HG03575 (cell line): ENCODE results near the gene CLASP1.
"Not testable (repeated sequence)": the region's sequence is repeated elsewhere in the genome, so short reads cannot be mapped to it uniquely, and the experiment has no call there.

Experiments
- ATAC-seq: cut with Tn5 transposase; IDR thresholded peaks from one replicate; pipeline ENCODE4 v1.9.1; 2021; ENCODE audit not compliant: unreplicated experiment, insufficient number of reproducible peaks, low FRiP score; ENCODE audit errors: extremely low read depth

Gene CLASP1

GRCh38 chr2:121633463-121633862, 15.8 kb downstream of the CLASP1 start:
- ATAC-seq: no peak

DNA sequence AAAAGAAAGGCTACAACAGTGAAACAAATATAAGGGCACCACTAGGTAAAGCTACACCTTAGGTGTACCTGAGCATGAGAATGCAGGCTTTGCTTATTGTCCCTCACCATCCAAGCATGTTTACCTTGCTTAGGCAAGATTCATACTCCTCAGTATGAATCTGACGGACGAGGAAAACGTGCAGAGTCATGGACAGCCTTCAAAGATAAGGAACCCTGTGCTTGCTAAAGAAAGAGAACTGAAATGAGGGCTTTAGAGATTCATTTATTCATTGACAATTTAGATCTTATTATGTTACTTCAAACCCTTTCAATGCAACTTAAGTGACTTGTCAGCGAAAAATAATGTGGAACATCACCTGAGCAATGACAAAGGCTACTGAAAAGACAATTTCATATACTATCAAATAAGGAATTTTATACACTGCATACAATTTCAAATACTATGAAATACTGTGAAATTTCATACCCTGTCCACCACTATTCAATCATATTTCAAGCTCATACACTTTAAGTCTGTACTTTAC, 21.7 kb downstream of the CLASP1 start:
- no peak for ATAC-seq

- ATAC-seq: no peak
These were observed 22.3 kb downstream of the CLASP1 start for GRCh38 chr2:121626777-121627524.

DNA sequence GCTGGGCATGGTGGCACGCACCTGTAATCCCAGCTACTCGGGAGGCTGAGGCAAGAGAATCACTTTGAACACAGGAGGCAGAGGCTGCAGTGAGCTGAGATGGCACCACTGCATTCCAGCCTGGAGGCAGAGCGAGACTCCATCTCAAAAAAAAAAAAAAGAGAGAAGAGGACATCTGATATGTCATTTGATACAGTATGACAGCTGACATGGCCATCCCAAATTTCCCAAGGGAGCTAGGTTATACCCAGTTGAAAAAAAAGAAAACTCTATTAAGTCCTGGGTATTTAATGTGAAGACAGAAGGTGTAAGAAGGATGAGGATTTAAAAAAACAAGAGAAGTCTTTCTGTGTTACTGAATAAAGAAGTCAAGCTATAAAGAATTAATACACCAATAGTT, 23.3 kb downstream of the CLASP1 start:
- no peak for ATAC-seq

DNA sequence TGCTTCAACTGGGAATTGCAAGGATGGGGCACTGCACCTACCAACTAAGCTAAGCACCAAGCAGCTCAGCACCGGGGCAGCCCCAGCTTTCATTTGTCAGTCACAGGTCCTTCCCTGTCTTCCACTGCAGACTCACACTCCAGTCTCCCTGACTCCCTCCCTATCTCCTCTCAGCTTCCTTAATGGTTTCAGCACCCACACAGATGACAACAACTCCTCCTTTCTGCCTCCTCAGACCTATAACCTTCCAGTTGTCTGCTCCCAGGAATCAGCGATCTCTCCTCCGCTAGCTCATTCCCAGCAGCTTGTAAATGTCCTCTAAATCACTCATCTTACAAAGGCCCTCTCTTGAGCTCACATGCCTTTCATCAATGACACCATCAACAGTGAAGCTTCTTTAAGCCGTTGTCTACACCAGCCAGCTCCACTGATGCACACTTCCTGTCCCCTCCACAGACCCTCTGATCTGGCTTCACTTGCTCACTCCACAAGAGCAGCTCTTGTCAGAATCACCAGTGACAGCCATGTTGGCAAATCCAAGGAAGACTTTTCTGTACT, 32.1 kb downstream of the CLASP1 start:
- peak; percentile 56 for ATAC-seq

DNA sequence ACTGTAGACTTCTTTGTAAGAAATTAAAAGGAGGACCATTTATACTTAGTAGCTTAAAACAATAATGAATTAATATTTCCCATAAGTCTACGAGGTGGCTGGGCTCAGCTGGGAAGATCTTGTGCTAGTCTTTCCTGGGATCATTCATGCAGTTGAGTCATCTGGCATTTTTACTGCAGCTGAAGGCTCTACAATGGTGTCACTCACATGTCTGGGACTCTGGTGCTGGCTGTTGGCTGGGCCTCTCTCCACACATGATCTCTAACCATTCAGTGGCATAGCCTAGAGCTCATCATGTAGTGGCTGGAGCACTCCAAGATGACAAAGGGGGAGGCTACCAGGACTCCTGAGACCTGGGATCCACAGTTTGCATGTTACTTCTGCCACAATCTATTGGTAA, 35.5 kb downstream of the CLASP1 start:
- ATAC-seq: no peak

DNA sequence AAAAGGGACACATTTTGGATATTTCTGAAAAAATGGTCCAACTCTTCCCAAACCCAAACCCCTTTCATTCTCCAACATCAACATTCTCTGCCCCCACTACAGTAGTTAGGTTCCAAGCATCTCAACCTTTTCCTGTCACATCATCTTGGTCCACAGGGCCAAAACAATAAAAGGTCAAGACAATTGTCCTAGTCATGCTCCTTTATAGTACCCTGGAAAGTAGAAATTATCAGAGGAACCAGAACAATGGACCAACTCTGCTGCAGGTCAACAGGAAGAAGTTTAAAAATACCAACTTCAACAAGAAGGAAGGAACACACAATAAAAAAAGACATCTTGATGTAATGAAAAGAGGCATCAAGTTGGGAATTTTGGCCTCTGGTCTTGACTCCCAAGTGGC, 36.1 kb downstream of the CLASP1 start:
- ATAC-seq: no peak

DNA sequence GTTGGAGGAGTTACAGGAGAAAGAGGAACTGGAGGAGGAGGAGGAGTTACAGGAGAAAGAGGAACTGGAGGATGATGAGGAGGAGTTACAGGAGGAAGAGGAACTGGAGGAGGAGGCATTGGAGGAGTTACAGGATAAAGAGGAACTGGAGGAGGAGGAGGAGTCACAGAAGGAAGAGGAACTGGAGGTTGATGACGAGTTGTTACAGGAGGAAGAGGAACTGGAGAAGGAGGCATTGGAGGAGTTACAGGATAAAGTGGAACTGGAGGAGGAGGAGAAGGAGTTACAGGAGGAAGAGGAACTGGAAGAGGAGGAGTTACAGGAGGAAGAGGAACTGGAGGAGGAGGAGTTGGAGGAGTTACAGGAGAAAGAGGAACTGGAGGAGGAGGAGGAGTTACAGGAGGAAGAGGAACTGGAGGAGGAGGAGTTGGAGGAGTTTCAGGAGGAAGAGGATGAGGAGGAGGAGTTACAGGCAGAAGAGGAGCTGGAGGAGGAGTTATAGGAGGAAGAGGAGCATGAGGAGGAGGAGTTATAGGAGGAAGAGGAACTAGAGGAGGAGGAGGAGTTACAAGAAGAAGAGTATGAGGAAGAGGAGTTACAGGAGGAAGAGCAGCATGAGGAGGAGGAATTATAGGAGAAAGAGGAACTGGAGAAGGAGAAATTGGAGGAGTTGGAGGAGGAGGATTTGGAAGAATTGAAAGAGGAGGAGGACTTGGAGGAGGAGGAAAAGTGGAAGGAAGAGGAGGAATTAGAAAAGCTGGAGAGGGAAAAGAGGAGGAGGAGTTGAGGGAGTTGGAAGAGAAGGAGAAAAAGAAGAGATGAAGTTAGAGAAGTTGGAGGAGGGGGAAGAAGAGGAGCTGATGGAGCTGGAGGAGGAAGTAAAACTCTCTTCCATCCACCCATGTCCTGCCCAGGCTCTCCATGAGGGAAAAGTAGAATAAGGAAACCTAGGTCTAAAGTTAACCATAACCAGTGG, 37.2 kb downstream of the CLASP1 start:
- ATAC-seq: no peak

DNA sequence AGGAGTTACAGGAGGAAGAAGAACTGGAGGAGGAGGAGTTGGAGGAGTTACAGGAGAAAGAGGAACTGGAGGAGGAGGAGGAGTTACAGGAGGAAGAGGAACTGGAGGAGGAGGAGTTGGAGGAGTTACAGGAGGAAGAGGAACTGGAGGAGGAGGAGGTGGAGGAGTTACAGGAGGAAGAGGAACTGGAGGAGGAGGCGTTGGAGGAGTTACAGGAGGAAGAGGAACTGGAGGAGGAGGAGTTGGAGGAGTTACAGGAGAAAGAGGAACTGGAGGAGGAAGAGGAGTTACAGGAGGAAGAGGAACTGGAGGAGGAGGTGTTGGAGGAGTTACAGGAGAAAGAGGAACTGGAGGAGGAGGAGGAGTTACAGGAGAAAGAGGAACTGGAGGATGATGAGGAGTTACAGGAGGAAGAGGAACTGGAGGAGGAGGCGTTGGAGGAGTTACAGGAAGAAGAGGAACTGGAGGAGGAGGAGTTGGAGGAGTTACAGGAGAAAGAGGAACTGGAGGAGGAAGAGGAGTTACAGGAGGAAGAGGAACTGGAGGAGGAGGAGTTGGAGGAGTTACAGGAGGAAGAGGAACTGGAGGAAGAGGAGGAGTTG, 38.1 kb downstream of the CLASP1 start:
- not testable (repeated sequence) for ATAC-seq

GRCh38 chr2:121610487-121610874, 38.8 kb downstream of the CLASP1 start:
- ATAC-seq: not testable (repeated sequence)

DNA sequence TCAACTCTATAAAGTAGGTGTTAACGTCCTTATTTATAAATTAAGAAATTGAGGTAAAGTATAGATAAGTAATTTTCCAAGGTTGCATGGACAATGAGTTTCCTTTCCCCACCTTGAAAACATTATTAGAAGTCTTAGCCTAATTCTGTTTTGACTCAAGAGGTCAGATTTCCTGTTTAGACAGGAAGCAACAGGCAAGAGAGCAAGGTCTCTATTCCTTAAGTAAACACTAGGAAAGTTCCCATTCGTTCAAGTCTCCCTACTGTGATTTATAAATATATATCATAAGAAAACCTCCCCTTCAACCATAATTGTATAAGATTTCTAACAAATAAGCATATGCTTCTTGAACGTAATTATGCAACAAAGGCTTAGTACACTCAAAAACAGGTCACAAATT, 40.3 kb downstream of the CLASP1 start:
- no peak for ATAC-seq

DNA sequence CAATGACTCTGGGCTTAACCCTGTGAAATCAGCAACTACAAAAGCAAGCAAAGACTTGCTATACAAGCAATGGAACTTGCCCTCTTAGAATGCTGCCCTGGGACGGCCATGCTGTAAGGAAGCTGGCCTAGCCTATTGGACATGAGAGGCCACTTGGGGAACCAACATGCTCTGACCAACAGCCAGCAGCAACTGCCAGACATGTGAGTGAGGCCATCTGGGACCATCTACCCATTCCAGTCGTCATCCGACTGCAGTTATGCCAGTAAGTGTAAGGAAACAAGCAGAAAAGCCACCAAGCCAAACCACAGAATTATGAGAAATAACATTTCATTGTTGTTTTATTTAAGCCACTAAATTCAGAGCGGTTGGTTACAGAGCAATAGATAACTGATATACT, 40.9 kb downstream of the CLASP1 start:
- ATAC-seq: no peak

DNA sequence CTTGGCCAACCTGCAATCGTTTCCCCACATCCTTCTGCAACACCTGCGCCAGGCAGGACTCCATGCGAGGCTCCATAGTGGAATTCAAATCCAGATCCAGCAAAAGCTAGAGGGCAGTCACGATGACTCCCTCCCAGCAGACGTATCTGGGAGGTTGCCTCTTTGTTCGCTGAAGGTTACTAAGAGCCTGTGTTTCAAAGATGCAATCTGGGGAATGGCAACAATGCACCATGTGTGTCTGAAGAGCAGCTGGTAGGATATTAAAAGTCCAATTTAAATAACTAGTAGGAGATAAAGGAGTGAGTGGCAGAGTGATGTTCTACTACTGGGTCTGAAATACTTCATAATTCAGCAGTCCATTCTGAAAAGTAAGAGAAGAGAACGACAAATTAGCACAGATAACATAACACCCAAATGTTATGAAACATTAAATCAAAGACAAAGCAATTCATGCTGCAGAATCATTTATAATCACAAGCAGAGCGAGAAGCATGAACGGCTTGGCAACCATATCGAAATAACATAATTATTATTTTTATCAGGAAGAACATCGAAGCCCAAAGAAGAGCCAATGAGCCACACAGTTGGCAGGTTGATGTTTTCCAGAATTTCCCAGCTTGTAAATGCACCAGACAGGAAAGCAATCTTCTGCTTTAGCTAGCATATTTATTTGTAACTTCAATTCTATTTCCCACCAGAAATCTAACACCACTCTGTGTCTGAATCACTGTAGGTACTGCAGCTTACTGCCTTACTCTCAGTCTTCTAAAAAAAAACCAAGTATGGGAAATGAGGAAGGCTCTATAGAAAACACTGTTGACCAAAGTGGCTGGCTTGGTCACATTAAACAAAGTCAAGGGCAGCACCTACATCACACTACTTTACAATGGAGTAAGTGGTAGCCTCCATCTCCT, 43.2 kb downstream of the CLASP1 start:
- no peak for ATAC-seq

DNA sequence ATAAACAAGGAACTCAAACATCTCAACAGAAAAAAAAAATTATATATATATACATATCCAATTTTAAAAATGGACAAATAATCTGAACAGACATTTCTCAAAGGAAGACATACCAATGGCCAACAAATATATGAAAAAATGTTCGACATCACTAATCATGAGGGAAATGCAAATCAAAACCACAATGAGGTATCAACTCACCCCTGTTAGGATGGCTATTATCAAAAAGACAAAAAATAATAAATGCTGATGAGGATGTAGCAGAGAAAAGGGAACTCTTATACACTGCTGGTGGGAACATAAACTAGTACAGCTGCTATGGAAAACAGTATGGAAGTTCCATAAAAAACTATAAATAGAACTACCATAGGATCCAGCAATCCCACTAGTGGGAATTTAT, 46.1 kb downstream of the CLASP1 start:
- no peak for ATAC-seq

- peak; percentile 33 for ATAC-seq
These were observed 49.2 kb downstream of the CLASP1 start for GRCh38 chr2:121599963-121600651.

DNA sequence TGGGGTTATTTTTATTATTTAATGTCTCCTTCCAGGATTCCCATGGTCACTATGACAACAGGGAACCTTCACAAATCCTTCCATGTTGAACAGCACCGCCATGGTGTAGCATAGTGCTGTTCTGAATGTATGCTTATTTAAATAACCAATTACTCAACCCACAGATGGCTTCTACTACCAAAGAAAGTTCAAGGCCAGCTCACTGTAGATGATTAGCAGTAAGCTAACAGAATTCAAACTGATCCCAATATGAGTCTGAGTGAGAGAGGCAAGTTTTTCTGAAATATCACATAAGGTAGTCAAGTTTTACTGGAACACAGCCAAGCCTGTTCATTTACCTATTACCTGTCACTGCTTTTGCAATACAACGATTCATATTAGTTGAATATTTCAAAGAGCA, 51.2 kb downstream of the CLASP1 start:
- no peak for ATAC-seq

DNA sequence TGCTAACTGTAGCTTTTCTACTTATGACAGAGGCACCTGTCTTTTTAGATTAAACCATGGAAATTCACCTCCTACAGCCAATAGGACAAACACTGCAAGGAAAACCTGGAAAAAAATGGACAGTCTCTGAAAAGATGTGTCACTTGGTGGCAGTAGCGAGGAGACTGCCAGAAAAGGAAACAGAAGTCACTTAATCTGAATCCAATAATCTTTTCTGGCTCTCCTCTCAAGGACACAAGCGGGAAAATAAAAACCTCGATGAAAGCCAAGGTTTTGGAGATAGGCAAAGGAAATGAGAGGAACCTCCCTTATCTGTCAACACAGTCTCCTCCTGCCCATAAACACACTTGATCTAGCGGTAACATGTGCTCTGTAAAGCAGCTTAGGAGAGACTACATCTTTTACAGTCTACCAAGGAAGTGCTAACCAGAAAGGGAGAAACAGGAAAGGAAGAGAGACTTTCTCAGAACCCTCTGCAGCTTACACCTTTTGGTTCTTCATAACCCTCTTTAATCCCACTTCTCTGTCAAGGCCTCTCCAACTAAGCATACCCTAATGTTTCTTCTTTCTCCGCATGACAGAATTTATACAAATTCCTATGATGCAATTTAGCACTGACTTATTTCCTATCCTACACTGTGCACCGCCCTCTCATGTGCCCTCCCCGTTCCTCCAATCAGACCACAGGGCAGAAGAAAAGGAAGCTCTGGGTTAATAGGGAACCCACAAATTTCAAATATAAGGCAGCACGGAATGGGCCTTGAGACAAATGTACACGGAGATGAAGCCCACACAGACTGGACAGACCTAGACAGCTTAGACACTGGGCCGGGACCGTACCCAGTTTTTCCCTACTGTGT, 52.8 kb downstream of the CLASP1 start:
- peak; percentile 36 for ATAC-seq
